NB4 (cell line): ENCODE measurements around the gene GPR158.

Source experiments
- POLR2A ChIP-seq: IDR thresholded peaks from 2 replicates; pipeline ENCODE4 v1.6.1; 2011; ENCODE audit warnings: mild to moderate bottlenecking; ENCODE audit not compliant: insufficient read length; ENCODE audit errors: extremely low read depth
- TF ChIP-seq, protein P1 (sequence below): IDR thresholded peaks from one replicate; pipeline ENCODE4 v1.5.1; 2012; ENCODE audit warnings: low read depth, low read length
- TF ChIP-seq, protein P2 (sequence below): IDR thresholded peaks from 2 replicates; pipeline ENCODE4 v1.6.1; 2011; ENCODE audit warnings: low read depth, low read length

DNA sequence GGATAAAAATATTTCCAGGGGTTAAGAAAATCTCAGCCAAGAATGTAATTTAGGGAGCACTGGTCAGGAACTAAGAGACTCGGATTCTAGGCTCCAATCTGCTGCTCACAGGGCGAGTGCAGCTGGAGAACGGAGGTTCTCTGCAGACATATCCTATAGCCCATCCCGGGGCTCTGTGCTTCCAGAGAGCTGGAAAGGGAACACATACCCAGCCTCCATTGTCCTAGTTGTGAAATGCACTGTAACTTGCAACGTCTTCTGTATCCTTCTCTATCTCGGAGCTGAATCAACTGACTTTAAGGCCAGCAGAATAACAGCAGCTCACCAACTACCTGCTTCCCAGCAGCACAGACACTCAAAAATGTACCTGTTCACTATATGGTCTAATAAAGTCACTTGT, 408.2 kb downstream of the GPR158 start:
- TF ChIP-seq POLR2A = no peak
- TF ChIP-seq, protein P1, sequence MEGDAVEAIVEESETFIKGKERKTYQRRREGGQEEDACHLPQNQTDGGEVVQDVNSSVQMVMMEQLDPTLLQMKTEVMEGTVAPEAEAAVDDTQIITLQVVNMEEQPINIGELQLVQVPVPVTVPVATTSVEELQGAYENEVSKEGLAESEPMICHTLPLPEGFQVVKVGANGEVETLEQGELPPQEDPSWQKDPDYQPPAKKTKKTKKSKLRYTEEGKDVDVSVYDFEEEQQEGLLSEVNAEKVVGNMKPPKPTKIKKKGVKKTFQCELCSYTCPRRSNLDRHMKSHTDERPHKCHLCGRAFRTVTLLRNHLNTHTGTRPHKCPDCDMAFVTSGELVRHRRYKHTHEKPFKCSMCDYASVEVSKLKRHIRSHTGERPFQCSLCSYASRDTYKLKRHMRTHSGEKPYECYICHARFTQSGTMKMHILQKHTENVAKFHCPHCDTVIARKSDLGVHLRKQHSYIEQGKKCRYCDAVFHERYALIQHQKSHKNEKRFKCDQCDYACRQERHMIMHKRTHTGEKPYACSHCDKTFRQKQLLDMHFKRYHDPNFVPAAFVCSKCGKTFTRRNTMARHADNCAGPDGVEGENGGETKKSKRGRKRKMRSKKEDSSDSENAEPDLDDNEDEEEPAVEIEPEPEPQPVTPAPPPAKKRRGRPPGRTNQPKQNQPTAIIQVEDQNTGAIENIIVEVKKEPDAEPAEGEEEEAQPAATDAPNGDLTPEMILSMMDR = no peak
- TF ChIP-seq, protein P2, sequence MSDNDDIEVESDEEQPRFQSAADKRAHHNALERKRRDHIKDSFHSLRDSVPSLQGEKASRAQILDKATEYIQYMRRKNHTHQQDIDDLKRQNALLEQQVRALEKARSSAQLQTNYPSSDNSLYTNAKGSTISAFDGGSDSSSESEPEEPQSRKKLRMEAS = no peak
